GM12891 (cell line): ENCODE data around the gene COQ2.

Experiments used
- POLR2A ChIP-seq: IDR thresholded peaks from 2 replicates; pipeline ENCODE4 v1.6.1; 2011; ENCODE audit warnings: low read depth, low read length, control low read depth
- POLR2AphosphoS5 ChIP-seq: IDR thresholded peaks from 2 replicates; pipeline ENCODE4 v1.6.1; 2011; ENCODE audit warnings: low read depth, low read length, control low read depth
- POU2F2 ChIP-seq: IDR thresholded peaks from 2 replicates; pipeline ENCODE4 v1.6.1; 2011; ENCODE audit warnings: low read depth, mild to moderate bottlenecking, control low read depth, low read length, moderate library complexity
- SPI1 ChIP-seq: IDR thresholded peaks from 2 replicates; pipeline ENCODE4 v1.6.1; 2011; ENCODE audit warnings: low read depth, low read length, control low read depth
- TAF1 ChIP-seq: IDR thresholded peaks from 2 replicates; pipeline ENCODE4 v1.6.1; 2011; ENCODE audit warnings: low read depth, low read length, control low read depth

DNA sequence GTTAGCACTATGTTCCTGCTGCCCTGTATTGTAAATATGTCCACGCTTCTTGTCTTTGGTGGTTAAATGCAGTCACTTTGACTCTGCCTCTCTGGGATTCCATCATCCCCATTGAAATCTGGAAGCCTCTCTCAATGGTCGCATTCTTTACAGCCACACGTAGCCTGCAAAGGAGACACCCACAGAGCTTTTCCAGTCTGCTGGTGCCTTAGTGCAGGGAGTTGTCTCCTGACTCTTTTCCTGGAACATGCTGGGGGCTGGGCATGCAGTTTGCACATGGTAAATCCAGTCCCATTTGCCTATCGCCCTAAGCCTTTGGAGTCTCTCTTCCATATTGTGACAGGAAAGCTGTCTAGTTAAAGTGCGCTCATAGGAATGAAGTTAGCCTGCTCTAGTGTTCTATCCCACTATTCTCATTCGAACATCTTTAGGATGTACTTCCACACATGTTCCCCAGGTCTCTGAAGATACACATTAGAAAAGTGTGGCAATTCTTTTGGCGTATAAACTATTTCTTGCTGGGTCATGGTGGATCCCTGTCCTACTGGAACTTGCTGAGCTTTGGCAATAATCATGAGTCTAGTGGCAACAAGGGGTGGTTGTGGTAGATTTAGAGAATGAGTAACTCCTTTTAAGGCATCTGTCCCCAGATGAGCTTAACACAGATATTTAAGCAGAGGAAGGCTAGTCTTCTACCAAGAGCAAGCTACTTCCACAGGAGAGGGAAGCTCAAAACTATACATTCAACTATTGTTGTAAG, 33.7 kb downstream of the COQ2 start:
- TF ChIP-seq TAF1 = no peak
- TF ChIP-seq POLR2A = no peak
- TF ChIP-seq POLR2AphosphoS5 = no peak
- TF ChIP-seq SPI1 = no peak
- no peak for TF ChIP-seq POU2F2
